OCI-LY3 (cell line): ENCODE data around the gene SPNS2.

ENCODE experiments used
- CTCF ChIP-seq: fragments of 200-600, 300-600 bp; sonication (generic); IDR thresholded peaks from 2 replicates; pipeline ENCODE4 v1.5.1; 2014; ENCODE audit warnings: antibody characterized with exemption, low read length, low read depth
- EZH2phosphoT487 ChIP-seq: fragments of 200-600 bp; shearing (Covaris generic); IDR thresholded peaks from 2 replicates; pipeline ENCODE4 v1.6.1; 2018; ENCODE audit warnings: antibody characterized with exemption, mixed run types, low read depth

GRCh38 chr17:4527134-4527533, 28.5 kb downstream of the SPNS2 start:
- TF ChIP-seq CTCF: no peak
- TF ChIP-seq EZH2phosphoT487: no peak
